HCT116 (cell line): ENCODE measurements around the gene UVRAG.

Source experiments
- CBX3 ChIP-seq: IDR thresholded peaks from 2 replicates; pipeline ENCODE4 v1.6.1; 2012; ENCODE audit warnings: low read depth
- CEBPB ChIP-seq: IDR thresholded peaks from 2 replicates; pipeline ENCODE4 v1.6.1; 2012; ENCODE audit warnings: low read depth
- EZH2 ChIP-seq: fragments of 200-600 bp; sonication (generic); IDR thresholded peaks from 2 replicates; pipeline ENCODE4 v1.6.1; 2017; ENCODE audit warnings: antibody characterized with exemption, mixed run types
- POLR2A ChIP-seq: IDR thresholded peaks from 2 replicates; pipeline ENCODE4 v1.7.0; 2011; ENCODE audit warnings: borderline replicate concordance; ENCODE audit not compliant: insufficient read depth, insufficient read length; ENCODE audit errors: extremely low read depth
- POLR2AphosphoS5 ChIP-seq: IDR thresholded peaks from 2 replicates; pipeline ENCODE4 v1.6.1; 2011; ENCODE audit warnings: mild to moderate bottlenecking, low read depth, low read length, moderate library complexity
- TCF7L2 ChIP-seq: IDR thresholded peaks from 2 replicates; pipeline ENCODE4 v1.7.0; 2011; ENCODE audit warnings: borderline replicate concordance, inconsistent platforms; ENCODE audit not compliant: insufficient read depth, insufficient read length; ENCODE audit errors: extremely low read depth
- ZFX ChIP-seq: fragments of 450-650 bp; IDR thresholded peaks from 2 replicates; pipeline ENCODE4 v1.6.1; 2017
- ZNF274 ChIP-seq: fragments of 200-500 bp; sonication (Bioruptor generic); IDR thresholded peaks from 2 replicates; pipeline ENCODE4 v1.6.1; 2014; ENCODE audit warnings: mild to moderate bottlenecking, low read depth, low read length, inconsistent platforms
- TF ChIP-seq, protein P1 (sequence below): IDR thresholded peaks from 2 replicates; pipeline ENCODE4 v1.6.1; 2012
- TF ChIP-seq, protein P2 (sequence below), 3 experiments: fragments of 200-600 bp in 1 of 3; sonication (generic) in 1 of 3; IDR thresholded peaks in 2 of 3; conservative IDR thresholded peaks in 1 of 3; 2 replicates each; pipeline ENCODE4 v1.5.1; 2012 to 2017; ENCODE audit warnings: low read depth in 2 of 3, low read length in 2 of 3, antibody characterized with exemption in 1 of 3, borderline replicate concordance in 1 of 3, control low read depth in 1 of 3, mild to moderate bottlenecking in 1 of 3, mixed read lengths in 1 of 3, mixed run types in 1 of 3, moderate library complexity in 1 of 3; ENCODE audit not compliant: insufficient read depth in 1 of 3

DNA sequence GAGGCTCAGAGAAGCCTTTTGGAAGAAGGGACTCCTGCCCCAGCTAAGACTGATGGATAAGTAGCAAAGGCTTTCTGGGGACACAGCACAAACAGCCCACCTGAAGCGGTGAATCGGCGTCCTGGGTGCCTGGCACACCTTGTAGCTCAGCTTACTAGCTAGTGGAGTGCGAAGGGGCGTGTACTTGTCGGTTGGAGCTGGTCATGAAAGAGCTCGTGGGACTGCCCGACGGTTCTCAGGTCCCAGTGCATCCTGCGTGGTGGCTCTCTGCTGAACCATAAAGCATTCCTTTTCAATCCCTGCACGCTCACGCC, 690 bp upstream of the UVRAG start:
- TF ChIP-seq, protein P1, sequence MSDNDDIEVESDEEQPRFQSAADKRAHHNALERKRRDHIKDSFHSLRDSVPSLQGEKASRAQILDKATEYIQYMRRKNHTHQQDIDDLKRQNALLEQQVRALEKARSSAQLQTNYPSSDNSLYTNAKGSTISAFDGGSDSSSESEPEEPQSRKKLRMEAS, result no peak
- no peak for TF ChIP-seq ZFX
- TF ChIP-seq, protein P2, sequence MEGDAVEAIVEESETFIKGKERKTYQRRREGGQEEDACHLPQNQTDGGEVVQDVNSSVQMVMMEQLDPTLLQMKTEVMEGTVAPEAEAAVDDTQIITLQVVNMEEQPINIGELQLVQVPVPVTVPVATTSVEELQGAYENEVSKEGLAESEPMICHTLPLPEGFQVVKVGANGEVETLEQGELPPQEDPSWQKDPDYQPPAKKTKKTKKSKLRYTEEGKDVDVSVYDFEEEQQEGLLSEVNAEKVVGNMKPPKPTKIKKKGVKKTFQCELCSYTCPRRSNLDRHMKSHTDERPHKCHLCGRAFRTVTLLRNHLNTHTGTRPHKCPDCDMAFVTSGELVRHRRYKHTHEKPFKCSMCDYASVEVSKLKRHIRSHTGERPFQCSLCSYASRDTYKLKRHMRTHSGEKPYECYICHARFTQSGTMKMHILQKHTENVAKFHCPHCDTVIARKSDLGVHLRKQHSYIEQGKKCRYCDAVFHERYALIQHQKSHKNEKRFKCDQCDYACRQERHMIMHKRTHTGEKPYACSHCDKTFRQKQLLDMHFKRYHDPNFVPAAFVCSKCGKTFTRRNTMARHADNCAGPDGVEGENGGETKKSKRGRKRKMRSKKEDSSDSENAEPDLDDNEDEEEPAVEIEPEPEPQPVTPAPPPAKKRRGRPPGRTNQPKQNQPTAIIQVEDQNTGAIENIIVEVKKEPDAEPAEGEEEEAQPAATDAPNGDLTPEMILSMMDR (IDR thresholded peaks at IDR 0.05 in 2 of 3, conservative IDR thresholded peaks at IDR 0.05 in 1 of 3; ENCODE audit: borderline replicate concordance in 1 of 3, insufficient read depth in 1 of 3, low read depth in 2 of 3, low read length in 2 of 3), result no peak
- no peak for TF ChIP-seq POLR2A
- TF ChIP-seq POLR2AphosphoS5, result no peak
- TF ChIP-seq TCF7L2, result no peak
- TF ChIP-seq ZNF274, result no peak
- TF ChIP-seq CBX3, result no peak
- no peak for TF ChIP-seq CEBPB
- no peak for TF ChIP-seq EZH2
